ENCODE results near the gene BRD7.

BRD7 gene

DNA sequence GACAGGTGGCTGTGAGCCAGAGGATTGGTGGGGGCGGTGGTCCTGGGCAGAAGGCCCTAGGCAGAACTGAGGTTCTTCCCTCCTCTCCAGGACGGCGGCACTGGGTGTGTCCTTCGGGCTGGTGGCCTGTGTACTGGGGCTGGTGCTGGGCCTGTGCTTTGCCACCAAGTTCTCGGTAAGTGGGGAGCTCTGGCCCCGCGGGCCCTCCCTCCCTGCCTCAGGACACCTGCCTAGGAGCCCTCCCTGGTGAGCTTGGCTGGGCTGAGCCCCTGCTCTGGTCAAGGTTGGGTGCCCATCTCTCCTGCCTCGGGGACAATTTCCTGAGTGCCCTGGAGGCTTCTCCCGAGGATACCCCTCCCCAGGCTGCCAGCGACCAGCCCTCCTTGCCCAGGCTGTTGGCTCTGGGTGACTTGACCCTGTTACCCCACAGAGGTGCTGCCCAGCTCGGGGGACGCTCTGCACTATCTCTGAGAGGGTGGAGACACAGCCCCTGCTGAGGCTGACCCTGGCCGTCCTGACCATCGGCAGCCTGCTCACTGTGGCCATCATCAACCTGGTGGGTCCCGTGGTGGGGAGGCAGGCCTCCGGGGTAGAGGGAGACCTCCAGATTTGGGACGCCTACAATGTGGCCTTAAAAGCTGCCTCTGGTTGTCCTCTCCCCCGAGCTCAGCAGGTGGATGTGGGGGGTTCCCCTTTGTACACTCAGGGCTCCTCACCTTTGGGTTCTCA, 60.4 kb downstream of the BRD7 start:
- H3K4me3 ChIP-seq (ENCODE audit: low read length) = no peak overlapping the region
- TF ChIP-seq, protein P1, sequence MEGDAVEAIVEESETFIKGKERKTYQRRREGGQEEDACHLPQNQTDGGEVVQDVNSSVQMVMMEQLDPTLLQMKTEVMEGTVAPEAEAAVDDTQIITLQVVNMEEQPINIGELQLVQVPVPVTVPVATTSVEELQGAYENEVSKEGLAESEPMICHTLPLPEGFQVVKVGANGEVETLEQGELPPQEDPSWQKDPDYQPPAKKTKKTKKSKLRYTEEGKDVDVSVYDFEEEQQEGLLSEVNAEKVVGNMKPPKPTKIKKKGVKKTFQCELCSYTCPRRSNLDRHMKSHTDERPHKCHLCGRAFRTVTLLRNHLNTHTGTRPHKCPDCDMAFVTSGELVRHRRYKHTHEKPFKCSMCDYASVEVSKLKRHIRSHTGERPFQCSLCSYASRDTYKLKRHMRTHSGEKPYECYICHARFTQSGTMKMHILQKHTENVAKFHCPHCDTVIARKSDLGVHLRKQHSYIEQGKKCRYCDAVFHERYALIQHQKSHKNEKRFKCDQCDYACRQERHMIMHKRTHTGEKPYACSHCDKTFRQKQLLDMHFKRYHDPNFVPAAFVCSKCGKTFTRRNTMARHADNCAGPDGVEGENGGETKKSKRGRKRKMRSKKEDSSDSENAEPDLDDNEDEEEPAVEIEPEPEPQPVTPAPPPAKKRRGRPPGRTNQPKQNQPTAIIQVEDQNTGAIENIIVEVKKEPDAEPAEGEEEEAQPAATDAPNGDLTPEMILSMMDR (conservative IDR thresholded peaks at IDR 0.05; ENCODE audit: low read depth, low read length) = no peak
- no peak for DNase-seq (ENCODE audit: low read depth)

DNA sequence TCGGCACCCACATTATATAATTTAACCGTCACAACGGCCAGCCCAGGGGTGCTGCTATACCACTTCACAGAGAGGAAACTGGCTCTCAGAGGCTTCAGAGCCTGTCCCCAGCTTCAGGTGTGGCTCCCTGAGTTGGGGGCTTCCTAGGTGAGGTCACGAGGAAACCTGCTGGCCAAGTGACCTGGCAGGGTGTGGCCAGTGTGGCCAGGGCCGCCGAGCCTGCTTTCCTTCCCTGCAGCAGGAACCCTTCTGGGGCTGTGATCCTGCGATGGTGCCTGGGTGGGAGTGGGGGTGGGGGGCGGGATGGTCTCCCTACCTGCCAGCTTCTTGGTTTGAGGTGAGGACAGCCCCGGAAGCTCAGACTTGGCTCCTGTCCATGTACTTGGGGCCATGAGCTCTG, 62.5 kb downstream of the BRD7 start:
- TF ChIP-seq, protein P1 (conservative IDR thresholded peaks at IDR 0.05; ENCODE audit: low read depth, low read length) = no peak
- H3K4me3 ChIP-seq (ENCODE audit: low read length) = no peak overlapping the region
- DNase-seq (ENCODE audit: low read depth) = no peak

DNA sequence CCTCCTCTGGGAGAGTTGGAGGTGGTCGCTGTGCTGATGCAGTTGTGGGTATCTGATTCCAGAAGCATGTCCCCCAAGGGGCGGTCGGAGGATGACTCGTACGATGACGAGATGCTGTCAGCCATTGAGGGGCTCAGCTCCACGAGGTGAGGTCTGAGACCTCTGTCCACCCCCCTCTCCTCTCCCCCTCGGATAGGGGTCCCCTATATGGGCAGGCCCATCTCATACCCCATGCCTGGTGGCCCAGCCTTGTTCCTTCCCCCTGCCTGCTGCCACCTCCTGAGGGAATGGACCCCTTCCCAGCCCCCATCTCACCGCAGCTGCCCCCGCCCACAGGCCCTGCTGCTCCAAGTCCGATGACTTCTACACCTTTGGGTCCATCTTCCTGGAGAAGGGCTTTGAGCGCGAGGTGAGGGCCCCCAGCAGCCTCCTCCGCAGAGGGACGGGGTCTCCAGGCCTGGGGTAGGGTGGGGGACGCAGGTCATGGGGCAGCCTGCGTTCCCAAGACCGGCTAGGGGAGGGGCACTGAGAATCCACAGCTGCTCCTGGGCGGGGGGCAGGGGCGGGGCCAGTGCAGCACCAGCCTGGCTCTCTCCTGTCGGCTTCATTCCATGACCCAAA, 63.2 kb downstream of the BRD7 start:
- TF ChIP-seq, protein P1 (conservative IDR thresholded peaks at IDR 0.05; ENCODE audit: low read depth, low read length) = no peak
- DNase-seq (ENCODE audit: low read depth) = no peak
- H3K4me3 ChIP-seq (ENCODE audit: low read length) = no peak overlapping the region

- no peak for DNase-seq (ENCODE audit: low read depth)
- no peak overlapping the region for H3K4me3 ChIP-seq (ENCODE audit: low read length)
- TF ChIP-seq, protein P1 (conservative IDR thresholded peaks at IDR 0.05; ENCODE audit: low read depth, low read length) = no peak
Observed at GRCh38 chr16:50304467-50305440, 64.0 kb downstream of the BRD7 start.

DNA sequence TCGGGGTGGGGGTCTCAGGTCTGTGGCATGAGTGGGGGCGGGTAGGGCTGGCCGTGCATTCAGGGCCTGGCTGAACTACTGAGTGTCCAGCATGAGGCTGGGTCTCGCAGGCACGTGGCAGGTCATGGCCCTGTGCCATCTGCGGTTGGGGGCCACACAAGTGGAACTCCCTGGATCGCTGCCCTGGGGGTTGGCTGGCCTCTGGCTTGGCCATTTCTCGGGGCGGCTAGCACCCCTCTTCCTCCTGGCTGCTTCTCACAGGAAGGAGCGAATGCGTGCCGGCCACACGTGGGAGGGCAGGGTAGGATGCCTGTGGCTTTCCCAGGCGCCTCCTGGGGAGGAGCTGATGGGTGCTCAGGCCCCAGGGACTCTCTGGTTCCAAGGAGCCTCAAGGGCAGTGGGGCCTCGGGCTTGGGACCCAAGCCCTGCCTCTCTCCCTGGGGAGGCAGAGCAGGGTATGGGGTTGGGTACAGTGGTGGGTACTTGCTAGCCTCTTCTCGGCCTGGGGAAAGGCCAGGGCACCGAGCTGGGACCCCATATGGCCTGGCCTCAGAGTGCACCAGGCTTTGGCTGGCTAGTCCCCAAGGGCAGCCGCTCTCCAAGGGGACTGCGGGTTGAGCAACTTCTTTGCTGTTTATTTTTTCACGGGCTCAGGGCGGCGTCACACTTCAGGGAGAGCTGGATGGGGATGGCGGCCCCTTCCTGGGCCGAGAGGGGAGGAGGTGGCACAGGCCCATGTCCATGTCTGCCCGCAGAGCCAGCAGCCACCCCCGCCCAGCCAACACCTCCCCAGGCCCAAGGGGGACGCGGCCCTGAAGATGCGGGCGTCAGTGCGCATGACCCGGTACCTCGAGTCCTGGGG, 65.0 kb downstream of the BRD7 start:
- TF ChIP-seq, protein P1 (conservative IDR thresholded peaks at IDR 0.05; ENCODE audit: low read depth, low read length) = no peak
- no peak for DNase-seq (ENCODE audit: low read depth)
- H3K4me3 ChIP-seq (ENCODE audit: low read length) = no peak overlapping the region

DNA sequence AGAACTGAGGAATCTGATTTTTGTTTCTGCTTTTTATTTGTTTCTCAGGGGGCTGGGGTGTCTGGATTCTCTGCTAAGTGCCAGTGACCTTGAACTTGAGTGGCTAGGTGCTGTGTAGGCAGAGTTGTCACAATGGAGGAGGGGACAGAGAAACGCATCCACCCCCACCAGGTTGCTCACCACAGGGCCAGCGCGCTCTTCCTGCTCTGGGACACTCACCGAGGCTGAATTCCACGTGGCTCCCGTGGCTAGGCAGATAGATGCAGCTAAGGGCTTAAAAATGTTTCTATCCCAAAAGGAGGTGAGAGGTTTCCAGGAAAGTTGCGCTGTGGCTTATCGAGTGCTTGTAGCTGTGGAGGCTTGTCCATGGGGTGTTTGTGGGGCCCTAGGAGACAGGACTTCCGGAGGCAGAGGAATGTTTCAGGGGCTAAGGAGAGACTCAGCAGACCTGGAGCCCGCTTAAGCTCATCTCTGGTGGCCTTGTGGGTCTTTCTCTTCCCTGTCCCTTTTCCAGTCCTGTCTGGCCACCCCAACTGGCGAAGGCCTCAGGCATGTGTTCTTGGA, 65.7 kb downstream of the BRD7 start:
- no peak for DNase-seq (ENCODE audit: low read depth)
- TF ChIP-seq, protein P1 (conservative IDR thresholded peaks at IDR 0.05; ENCODE audit: low read depth, low read length) = no peak
- no peak overlapping the region for H3K4me3 ChIP-seq (ENCODE audit: low read length)

Measured in retinal pigment epithelial cell (primary cell).